Dedifferentiated amniotic fluid mesenchymal stem cell (primary cell): Measurements from ENCODE around the gene BLOC1S5.
"Not testable (repeated sequence)": the region's sequence is repeated elsewhere in the genome, so short reads cannot be mapped to it uniquely, and the experiment has no call there.

Experiments
- DNase-seq: peaks from one replicate; pipeline ENCODE4 v3.0.0-alpha.2; 2016; ENCODE audit errors: extremely low spot score

BLOC1S5 gene

DNA sequence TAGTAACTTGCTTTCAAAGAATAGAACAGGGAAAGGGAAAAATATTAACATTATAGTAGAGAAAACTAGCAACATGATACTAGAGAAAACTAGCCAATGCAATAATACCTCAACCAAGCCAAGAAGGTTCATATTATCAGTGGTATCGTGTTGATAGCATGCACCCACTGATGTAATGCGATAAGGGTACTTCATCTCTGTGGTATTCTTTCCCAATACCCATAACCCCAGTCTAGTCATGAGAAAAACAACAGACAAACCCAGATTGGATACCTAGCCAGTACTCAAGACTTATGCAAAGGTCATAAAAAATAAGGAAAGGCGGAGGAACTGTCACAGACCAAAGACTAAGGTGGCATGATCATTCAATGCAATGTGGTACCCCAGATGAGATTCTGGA, 21.0 kb downstream of the BLOC1S5 start:
- no peak for DNase-seq

DNA sequence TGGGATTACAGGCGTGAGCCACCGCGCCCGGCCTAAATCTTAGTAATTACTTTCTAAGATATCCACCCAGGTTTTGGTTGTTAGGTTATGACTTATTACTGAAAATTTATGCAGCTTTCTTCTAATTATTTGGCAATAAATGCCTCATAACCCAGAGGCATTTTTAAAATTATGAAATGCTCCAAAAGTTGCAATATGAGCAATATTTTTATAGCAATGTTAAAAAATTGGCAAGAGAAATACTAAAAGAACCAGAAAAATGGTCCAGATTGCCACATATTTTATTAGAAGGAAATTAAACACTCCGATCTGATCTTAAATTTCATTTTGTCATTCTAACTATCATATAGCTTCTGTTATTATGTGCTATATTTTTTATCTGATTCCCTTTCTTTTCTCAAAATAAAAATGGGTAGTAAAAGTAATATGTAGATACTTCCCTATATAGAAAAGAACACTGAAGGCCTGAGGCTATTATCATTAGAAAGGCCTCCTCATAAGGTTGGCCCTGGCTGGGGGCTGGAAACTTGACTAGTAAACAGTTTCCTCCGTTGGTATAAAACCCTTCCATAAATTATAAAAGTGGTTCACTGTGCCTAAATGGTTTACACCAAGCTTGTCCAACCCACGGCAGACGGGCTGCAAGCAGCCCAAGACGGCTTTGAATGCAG, 22.1 kb downstream of the BLOC1S5 start:
- DNase-seq: no peak

DNA sequence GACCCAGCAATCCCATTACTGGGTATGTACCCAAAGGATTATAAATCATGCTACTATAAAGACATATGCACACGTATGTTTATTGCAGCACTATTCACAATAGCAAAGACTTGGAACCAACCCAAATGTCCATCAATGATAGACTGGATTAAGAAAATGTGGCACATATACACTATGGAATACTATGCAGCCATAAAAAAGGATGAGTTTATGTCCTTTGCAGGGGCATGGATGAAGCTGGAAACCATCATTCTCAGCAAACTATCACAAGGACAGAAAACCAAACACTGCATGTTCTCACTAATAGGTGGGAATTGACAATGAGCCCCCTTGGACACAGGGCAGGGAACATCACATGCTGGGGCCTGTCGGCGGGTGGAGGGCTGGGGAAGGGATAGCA, 30.1 kb downstream of the BLOC1S5 start:
- not testable (repeated sequence) for DNase-seq

DNA sequence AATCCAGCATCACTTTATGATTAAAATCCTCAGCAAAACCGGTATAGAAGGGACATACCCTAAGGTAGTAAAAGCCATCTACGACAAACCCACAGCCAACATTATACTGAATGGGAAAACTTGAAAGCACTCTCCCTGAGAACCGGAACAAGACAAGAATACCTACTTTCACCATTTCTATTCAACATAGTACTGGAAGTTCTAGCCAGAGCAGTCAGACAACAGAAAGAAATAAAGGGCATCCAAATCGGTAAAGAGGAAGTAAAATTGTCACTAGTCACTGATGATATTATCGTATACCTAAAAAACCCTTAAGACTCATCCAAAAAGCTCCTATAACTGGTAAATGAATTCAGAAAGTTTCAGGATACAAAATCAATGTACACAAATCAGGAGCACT, 33.3 kb downstream of the BLOC1S5 start:
- no peak for DNase-seq

DNA sequence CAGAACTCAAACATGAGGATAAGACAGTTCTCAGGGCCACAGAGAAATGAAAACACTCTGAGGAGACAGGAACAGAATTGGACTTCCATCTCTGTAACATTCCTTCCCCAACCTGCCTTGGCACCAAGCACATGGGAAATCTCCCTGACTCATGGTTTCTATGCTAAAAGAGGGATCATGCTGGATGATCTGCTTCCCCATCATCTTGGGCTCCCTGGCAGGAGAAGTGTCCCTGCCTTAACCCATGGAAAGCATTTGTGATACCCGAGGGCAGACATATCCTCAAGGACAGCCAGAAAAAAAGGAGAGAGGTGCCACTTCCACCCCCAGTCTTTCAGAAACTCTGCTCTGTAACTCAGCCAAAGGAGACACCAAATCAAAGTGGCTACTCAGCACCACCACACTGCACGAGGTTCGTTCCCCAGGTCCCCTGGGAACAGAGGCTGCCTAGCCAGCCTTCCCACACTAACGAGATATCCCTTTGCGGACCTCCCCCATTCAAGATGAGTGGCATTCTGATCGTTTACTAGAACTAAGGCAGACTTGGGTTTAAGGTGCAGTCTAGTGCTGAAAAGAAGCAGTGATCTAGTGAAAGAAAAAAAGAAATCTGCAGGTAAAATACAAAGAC, 34.8 kb downstream of the BLOC1S5 start:
- no peak for DNase-seq

DNA sequence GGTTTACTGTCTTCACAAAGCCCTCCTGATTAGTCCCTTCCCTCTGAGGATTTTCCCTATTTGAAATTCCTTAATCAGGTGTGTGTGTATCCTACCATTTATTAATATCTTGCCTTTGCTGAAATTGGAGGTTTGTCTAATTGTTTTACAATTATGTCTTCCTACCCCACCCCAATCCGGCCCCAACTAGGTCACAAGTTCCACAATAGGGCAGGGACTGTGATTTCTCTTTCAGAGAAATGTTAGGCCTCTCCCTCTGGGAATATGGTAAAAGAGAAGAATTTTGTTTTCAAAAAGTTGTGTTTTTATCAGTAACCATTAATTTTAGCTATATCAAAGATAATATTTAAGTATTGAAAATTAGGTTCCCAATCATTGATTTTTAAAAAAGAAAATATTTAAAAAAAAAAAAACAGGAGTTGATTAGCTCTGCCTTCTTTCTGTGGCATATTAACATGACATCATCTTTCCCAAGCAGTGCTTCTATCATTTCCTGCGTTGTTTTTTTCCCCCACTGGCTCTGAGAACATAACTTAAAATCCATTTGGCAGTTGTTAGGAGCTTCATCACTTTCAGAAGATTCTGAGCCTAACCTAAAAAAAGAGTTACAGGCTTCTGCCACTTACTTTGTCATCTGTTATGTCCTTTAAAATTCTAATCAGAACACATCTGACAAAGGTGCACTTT, 36.1 kb downstream of the BLOC1S5 start:
- no peak for DNase-seq

DNA sequence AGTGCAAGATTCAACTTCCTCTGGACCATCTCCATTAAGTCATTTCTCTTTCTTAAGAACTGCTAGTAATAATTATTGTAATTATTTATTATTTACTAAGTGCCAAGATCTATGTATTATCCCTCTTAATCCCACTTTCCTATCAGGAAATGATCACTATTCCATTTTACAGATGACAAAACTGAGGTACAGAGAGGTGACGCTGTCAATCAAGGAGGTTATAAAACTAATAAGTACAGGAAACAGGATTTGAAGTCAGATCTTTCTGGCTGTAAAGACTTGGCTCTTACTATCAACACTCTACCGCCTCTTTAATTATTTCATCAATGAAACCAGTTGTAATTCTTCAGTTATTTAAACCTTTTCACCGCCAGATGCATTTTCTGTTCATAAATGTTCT, 37.4 kb downstream of the BLOC1S5 start:
- no peak for DNase-seq

DNA sequence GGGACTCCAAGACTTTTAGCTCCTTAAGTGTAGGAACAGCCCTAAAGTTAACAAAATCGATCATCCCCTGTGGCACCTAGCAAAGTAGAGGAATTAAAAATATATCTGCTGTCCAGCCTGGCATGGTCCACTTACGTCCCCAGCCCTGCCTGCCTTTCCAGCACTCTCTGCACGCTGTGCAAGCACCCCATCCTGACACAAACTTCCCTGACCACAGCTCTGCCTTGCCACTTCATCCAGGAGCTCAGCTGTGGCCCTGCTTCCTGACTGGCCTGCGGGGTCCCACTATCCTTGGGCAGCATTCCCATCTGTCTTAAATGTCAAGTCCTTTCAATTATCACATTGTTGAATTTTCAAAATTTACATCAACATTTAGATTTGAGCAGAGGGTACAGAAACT, 39.0 kb downstream of the BLOC1S5 start:
- no peak for DNase-seq

DNA sequence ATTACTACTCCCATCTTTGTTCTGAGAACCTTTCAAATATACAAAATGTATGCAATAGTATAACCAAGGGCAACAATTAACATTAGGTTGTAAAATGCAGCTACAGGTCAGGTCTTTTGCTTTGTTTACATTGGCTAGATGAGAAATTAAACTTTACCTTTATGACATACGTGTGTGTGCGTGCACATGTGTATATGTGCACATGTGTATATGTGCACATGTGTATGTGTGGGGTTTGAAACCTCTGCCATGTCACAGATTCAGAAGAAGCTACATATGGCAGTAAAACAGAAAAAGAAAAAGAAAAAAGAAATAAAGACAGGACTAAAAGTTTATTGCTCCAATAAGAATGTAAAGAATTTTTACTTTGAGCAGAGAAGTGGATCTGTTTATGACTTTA, 40.6 kb downstream of the BLOC1S5 start:
- no peak for DNase-seq

DNA sequence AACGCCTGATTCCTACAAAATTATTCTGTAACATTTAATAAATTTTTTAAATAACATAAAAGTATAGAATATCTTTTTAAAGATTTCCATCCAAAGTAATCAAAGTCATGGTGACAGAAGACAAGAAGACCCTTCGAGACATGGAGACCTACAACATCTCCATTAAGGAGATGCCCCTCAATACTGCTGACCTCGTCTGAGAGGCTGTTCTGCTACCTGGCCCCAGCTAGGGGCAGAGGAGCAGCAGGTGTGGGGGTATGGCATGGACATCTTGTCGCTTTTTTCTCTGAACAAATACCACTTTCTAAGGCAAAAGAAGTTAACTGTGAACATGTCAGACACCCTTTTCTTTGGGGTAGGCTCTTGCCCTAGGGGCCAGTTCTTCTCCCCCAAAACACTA, 44.1 kb downstream of the BLOC1S5 start:
- no peak for DNase-seq

DNA sequence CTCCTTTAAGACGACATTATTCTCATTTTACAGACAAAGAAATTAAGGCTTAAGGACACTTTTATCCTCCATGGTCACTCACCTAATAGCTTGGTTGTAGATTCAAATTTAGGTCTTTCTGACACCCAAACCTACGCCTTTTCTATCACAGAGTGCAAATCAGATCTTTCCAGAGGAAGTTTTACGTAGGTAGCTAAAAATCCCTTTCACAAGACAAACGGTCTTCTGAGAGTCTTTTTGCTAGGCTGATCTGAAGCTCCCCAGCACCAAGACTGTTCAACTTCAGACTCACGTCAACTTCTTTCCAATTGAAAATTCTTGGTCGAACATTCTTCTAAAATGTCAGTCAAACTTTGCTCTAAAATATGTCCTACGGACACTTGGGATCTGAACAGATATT, 46.5 kb downstream of the BLOC1S5 start:
- no peak for DNase-seq

DNA sequence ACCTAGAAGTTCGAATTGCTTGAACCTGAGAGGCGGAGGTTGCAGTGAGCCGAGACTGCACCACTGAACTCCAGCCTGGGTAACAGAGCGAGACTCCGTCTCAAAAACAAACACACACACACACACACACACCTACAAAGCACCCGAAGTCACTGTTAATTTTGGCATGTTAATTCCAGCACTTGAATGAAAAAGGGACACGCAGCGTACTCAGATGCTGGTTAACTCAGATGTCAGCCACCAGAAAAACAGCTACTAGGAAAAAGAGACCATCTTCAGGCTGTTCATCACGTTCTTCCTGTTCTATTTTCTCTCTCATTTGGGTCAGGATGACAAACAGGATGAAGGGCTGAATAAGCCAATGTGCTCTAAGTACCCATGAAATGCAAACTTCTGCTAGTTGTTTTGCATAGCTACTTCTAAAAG, 46.9 kb downstream of the BLOC1S5 start:
- DNase-seq: no peak

DNA sequence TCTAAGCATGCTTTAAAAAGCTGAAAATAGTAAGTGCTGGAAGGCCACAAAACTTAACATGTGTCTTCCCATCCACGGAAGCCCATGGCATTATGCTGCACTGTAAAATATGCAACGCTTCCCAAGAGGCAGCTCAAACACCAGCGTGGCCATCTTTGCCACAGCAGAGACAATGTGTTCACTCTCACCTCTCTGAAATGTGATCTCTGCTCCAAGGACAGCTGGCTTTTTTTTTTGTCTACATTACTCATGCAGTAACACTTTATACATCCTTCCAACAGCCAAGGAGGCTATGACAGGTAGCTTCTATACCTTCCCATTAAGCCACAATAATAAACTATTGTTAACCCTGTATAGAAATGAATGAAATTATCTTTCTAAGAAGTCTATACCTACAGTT, 49.2 kb downstream of the BLOC1S5 start:
- DNase-seq: no peak

DNA sequence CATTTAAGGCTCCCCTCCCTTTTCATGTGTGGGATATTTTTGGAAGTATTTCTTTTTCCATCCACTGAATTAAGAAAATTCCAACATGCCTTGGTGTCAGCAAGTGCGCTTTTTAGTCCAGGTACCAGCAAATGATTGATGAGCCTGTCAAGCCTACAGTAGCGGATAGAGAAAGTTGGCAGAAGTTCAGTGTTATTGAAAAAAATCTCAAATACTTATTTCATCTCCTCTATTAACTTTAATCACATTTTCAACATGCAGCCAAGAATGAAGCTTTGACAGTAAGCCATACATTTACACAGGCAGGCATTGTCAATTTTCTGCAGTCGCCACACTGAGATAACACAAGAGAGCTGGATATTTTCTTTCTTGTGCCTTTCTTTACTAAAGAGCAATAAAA, 50.4 kb downstream of the BLOC1S5 start:
- DNase-seq: no peak

DNA sequence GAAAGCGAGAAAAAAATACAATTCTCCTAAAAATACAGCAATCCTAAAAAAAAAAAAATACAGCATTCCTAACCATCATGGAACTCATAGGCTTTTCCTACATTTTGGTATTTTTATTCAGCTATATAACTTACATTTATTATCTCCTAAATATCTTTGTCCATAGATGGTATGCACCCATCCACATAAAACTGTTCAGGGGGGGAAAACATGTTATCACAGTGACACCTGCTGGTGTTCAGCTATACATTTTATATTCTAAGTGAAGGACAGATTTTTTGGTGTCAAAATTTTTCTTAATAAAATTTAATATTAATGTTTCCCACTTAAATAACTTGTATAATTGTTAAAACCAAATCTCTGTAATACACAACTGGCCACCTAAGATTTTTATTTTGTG, 58.0 kb downstream of the BLOC1S5 start:
- DNase-seq: no peak

DNA sequence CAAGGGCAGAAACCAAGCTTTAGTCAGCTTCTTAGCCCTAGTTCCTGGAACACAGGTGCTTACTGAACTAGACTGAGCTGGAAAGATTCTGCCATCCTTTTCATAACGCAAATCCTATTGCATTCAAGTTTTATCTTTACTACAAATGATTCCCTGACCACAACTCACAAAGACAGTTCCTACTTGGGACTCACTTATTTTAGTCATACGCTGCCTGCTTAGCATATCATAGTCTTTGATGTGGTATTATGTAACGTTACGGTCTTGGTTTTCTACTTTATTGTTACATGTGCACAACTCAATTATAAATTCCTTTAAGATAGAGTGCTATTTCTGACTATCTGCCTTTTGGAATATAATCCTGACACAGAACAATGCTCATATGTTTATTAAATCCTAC, 59.1 kb downstream of the BLOC1S5 start:
- no peak for DNase-seq

DNA sequence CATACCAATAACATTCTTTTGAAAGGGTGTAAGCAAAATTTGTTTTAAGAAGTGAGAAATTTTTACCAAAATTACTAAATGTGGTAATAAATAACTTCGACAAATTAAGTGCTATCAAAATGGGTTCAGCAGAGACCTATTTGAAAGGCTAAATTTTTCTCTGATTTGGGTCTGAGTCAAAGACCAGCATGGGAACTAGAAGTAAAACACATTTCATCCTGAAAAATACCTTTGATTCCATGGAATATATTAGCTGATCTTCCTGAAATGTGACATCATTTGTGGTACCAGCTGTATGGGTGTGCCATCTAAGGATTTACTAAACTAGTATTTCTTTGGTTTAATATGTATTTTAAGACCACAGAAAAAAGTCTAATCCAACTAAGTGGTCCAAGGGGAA, 63.6 kb downstream of the BLOC1S5 start:
- no peak for DNase-seq

DNA sequence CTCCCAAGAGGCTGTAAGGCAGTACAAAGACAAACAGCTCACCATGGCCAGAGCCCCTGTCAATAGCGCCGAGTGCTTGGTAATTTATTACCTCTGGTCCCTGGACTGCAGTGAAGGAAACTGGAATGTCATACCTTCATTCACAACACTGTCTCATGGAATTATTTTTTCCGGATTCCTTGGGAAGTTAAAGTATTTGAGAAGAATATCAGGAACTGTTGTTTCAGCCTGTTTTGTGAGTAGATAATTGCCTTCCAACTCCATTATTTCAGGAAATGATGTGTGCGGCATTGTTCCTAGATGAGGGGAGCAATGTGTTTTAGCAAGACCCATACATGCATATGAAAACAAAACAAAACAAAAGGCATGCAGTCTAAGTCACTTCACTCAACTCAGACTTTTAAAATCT, 64.0 kb downstream of the BLOC1S5 start:
- DNase-seq: no peak

DNA sequence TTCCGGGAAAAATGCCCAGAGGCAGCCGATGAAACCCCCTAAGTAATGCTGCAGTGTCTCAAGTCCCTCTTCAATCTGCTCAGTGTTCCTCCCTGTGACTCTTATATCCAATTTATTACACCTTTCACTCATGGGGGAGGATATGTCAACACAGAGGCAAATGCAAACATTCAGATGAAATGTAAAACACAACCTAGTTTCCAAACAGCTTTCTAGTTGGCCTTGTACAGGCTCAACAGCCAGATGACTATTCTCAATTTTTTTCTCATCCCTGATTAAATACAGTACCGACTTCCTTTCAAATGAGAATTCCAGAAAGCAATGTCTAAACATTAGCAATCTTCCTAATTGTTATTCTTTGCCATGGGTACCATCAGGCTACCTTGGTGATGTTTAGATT, 65.0 kb downstream of the BLOC1S5 start:
- DNase-seq: no peak

DNA sequence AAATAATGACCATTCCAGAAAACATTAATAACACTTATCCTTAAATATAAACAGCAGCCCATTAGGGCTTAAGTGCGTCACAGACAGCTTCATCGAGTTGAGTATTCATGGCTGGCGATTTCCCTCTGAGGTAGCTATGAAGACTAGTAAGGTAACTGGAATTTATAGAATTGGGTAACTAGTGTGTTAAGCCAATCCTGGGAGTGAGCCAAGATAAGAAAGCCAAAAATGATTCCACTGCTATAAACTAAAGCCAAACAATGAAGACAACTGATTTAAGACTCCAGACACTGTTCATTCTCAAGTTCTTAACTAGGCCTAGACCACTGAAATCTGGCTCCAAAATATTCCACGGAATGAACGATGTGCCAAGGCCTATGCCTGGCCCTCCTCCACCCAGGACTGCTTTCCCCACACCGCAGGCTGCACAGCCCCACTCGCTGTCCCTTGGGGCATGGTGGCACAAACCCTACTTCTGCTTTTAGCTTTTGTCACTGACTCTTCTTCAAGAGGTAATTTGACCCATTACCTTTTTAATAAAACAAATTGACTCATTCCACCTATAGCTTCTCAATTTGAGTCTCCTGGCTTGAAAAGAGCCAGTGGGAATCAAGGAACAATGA, 66.0 kb downstream of the BLOC1S5 start:
- DNase-seq: no peak

DNA sequence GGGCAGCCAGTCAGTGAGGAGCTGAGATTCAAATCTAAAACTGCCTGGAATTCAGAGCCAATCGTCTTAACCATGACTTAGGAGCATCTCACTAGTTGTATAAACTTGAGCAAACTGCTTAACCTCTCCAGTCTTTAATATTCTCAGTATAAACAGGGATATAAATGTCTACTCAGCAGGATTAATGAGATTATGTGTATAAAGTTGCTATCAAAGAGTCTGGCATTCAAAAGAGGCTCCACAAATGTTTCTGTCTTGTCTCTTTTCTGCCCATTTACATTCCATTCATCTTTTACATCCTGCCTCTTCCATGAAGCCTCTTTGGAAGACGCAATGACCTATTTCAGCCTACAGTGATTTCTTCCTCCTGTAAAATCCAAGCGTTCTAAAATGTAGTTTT, 66.9 kb downstream of the BLOC1S5 start:
- DNase-seq: no peak

DNA sequence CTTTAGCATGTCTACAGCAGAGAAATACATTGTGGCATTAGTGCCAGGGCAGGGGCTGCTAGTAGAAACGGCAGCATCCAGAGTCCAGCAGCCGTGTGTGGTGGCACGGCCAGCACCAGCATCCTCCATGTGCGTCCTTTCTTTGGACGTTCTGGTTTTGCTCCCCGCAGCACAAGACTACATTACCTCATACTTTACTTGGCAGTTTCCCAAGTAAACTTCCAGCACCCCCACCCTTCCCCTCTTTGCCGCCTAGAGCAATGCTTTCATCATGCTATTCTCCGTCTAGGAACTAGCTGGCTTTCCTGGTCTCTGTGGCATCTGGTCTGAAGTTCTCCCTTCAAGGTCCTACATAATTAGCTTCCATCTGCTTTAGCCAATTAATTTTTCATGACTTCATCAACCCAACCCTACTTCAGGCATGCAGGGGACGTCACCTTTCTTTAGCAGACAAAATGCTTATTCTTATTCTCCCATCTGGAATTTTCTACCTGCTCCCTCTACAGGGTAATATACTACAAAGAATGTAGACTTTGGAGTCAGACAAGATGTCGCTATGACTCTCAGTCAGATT, 67.6 kb downstream of the BLOC1S5 start:
- peak; percentile 34 for DNase-seq

DNA sequence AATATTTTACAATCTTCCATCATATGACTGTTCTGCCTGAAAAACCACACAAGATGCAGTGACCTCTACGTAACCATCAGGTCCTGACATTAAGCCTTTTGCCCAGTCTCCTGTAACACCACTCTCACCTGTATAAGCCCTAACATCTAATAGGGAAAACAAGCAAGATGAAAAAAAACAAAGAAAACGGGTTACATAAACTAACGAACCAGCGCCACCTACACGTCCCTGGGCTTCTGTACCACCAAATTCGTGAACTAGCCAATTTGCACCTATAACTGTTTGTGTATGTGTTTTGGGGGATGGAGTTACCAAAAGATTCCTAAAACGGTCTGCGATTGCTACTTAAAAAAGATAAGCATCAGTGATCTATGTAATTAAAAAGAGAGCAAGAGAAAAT, 70.2 kb downstream of the BLOC1S5 start:
- DNase-seq: no peak
